ENCODE results near the gene PHACTR1.

DNA sequence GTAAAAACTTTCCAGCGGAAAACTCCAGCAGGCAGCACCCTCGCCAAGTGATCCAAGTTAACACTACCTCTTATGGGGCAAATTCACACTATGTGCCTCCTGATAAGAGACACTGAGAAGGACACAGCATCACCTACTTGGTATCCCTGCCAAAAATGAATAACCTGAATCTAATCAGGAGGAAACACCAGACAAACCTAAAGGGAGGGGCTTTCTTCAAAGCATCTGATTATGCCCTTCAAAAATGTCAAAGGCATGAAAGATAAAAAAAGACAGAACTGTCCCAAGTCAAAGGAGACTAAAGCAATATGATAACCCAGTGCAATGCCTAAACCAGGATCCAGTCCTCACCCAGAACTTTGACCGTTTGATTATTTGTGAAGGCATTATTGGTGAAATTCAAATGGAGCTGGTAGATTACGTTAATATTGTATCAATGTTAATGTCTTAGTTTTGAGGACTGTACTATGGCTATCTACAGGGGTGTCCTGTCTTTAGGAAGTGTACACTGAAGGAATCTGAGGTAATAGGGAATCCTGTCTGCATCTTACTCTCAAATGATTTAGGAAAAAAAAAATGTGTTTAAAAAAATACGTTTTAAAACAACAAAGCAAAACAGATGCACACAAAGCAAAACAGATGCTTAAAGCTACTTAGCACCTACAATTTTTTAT, 603.5 kb downstream of the PHACTR1 start:
- TF ChIP-seq, protein P1, sequence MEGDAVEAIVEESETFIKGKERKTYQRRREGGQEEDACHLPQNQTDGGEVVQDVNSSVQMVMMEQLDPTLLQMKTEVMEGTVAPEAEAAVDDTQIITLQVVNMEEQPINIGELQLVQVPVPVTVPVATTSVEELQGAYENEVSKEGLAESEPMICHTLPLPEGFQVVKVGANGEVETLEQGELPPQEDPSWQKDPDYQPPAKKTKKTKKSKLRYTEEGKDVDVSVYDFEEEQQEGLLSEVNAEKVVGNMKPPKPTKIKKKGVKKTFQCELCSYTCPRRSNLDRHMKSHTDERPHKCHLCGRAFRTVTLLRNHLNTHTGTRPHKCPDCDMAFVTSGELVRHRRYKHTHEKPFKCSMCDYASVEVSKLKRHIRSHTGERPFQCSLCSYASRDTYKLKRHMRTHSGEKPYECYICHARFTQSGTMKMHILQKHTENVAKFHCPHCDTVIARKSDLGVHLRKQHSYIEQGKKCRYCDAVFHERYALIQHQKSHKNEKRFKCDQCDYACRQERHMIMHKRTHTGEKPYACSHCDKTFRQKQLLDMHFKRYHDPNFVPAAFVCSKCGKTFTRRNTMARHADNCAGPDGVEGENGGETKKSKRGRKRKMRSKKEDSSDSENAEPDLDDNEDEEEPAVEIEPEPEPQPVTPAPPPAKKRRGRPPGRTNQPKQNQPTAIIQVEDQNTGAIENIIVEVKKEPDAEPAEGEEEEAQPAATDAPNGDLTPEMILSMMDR (IDR thresholded peaks at IDR 0.05) = no peak
- TF ChIP-seq POLR2A (IDR thresholded peaks at IDR 0.05) = no peak
